ENCODE results near the gene CAV1.

The CAV1 gene

GRCh38 chr7:116530107-116530820 is 5.4 kb downstream of the CAV1 start:
- no peak overlapping the region for H3K27ac Mint-ChIP-seq
- peaks cover 51% of the 10 kb centered on the region for H3K27me3 Mint-ChIP-seq (ENCODE audit: low read depth)
- H3K9me3 Mint-ChIP-seq = no peaks in the 10 kb centered on the region
- H3K4me3 Mint-ChIP-seq = no peak overlapping the region
- no peak for DNase-seq (ENCODE audit: low spot score)
- H3K36me3 Mint-ChIP-seq (ENCODE audit: low read depth) = no peaks in the 10 kb centered on the region
- H3K4me1 Mint-ChIP-seq (ENCODE audit: low read depth) = peaks cover 4% of the 10 kb centered on the region

- H3K4me3 Mint-ChIP-seq = no peak overlapping the region
- DNase-seq (ENCODE audit: low spot score) = no peak
- H3K27me3 Mint-ChIP-seq (ENCODE audit: low read depth) = peaks cover 33% of the 10 kb centered on the region
- H3K4me1 Mint-ChIP-seq (ENCODE audit: low read depth) = no peaks in the 10 kb centered on the region
- H3K27ac Mint-ChIP-seq = no peak overlapping the region
- no peaks in the 10 kb centered on the region for H3K9me3 Mint-ChIP-seq
- H3K36me3 Mint-ChIP-seq (ENCODE audit: low read depth) = no peaks in the 10 kb centered on the region
These were observed 7.4 kb downstream of the CAV1 start for GRCh38 chr7:116532102-116532688.

GRCh38 chr7:116534790-116535189 is 10.0 kb downstream of the CAV1 start:
- Mint-ChIP-seq H3K9me3 (no peaks in the 10 kb centered on the region), H3K27ac (no peak overlapping the region), H3K36me3 (ENCODE audit: low read depth) (no peaks in the 10 kb centered on the region), H3K27me3 (ENCODE audit: low read depth) (peaks cover 18% of the 10 kb centered on the region), H3K4me3 (no peak overlapping the region), H3K4me1 (ENCODE audit: low read depth) (no peaks in the 10 kb centered on the region)
- no peak for DNase-seq (ENCODE audit: low spot score)

GRCh38 chr7:116535416-116535815 is 10.6 kb downstream of the CAV1 start:
- H3K4me3 Mint-ChIP-seq = no peak overlapping the region
- H3K9me3 Mint-ChIP-seq = no peaks in the 10 kb centered on the region
- no peaks in the 10 kb centered on the region for H3K36me3 Mint-ChIP-seq (ENCODE audit: low read depth)
- H3K27me3 Mint-ChIP-seq (ENCODE audit: low read depth) = peaks cover 16% of the 10 kb centered on the region
- no peak for DNase-seq (ENCODE audit: low spot score)
- no peak overlapping the region for H3K27ac Mint-ChIP-seq
- H3K4me1 Mint-ChIP-seq (ENCODE audit: low read depth) = no peaks in the 10 kb centered on the region

GRCh38 chr7:116538138-116538537 is 13.3 kb downstream of the CAV1 start:
- H3K9me3 Mint-ChIP-seq = no peaks in the 10 kb centered on the region
- no peak for DNase-seq (ENCODE audit: low spot score)
- no peak overlapping the region for H3K4me3 Mint-ChIP-seq
- no peak overlapping the region for H3K27ac Mint-ChIP-seq
- no peaks in the 10 kb centered on the region for H3K4me1 Mint-ChIP-seq (ENCODE audit: low read depth)
- no peaks in the 10 kb centered on the region for H3K36me3 Mint-ChIP-seq (ENCODE audit: low read depth)
- H3K27me3 Mint-ChIP-seq (ENCODE audit: low read depth) = peaks cover 7% of the 10 kb centered on the region

- Mint-ChIP-seq H3K9me3 (no peaks in the 10 kb centered on the region), H3K27me3 (ENCODE audit: low read depth) (peaks cover 9% of the 10 kb centered on the region), H3K36me3 (ENCODE audit: low read depth) (no peaks in the 10 kb centered on the region), H3K27ac (no peak overlapping the region), H3K4me3 (no peak overlapping the region), H3K4me1 (ENCODE audit: low read depth) (no peaks in the 10 kb centered on the region)
- no peak for DNase-seq (ENCODE audit: low spot score)
These were observed 15.0 kb downstream of the CAV1 start for GRCh38 chr7:116539879-116540278.

GRCh38 chr7:116540743-116541142 is 15.9 kb downstream of the CAV1 start:
- no peak overlapping the region for H3K27ac Mint-ChIP-seq
- DNase-seq (ENCODE audit: low spot score) = no peak
- H3K4me3 Mint-ChIP-seq = no peak overlapping the region
- H3K27me3 Mint-ChIP-seq (ENCODE audit: low read depth) = peaks cover 11% of the 10 kb centered on the region
- H3K36me3 Mint-ChIP-seq (ENCODE audit: low read depth) = no peaks in the 10 kb centered on the region
- no peaks in the 10 kb centered on the region for H3K4me1 Mint-ChIP-seq (ENCODE audit: low read depth)
- H3K9me3 Mint-ChIP-seq = no peaks in the 10 kb centered on the region

- no peaks in the 10 kb centered on the region for H3K4me1 Mint-ChIP-seq (ENCODE audit: low read depth)
- no peak overlapping the region for H3K4me3 Mint-ChIP-seq
- DNase-seq (ENCODE audit: low spot score) = no peak
- H3K36me3 Mint-ChIP-seq (ENCODE audit: low read depth) = no peaks in the 10 kb centered on the region
- no peaks in the 10 kb centered on the region for H3K9me3 Mint-ChIP-seq
- H3K27me3 Mint-ChIP-seq (ENCODE audit: low read depth) = peaks cover 11% of the 10 kb centered on the region
- H3K27ac Mint-ChIP-seq = no peak overlapping the region
These were observed 17.1 kb downstream of the CAV1 start for GRCh38 chr7:116541951-116542350.

- Mint-ChIP-seq H3K27ac (no peak overlapping the region), H3K27me3 (ENCODE audit: low read depth) (peaks cover 14% of the 10 kb centered on the region), H3K4me1 (ENCODE audit: low read depth) (no peaks in the 10 kb centered on the region), H3K9me3 (no peaks in the 10 kb centered on the region), H3K36me3 (ENCODE audit: low read depth) (no peaks in the 10 kb centered on the region), H3K4me3 (no peak overlapping the region)
- no peak for DNase-seq (ENCODE audit: low spot score)
These were observed 17.8 kb downstream of the CAV1 start for GRCh38 chr7:116542618-116543017.

- Mint-ChIP-seq H3K27ac (no peak overlapping the region), H3K36me3 (ENCODE audit: low read depth) (no peaks in the 10 kb centered on the region), H3K9me3 (no peaks in the 10 kb centered on the region), H3K27me3 (ENCODE audit: low read depth) (peaks cover 13% of the 10 kb centered on the region), H3K4me3 (no peak overlapping the region), H3K4me1 (ENCODE audit: low read depth) (no peaks in the 10 kb centered on the region)
- no peak for DNase-seq (ENCODE audit: low spot score)
These were observed 18.8 kb downstream of the CAV1 start for GRCh38 chr7:116543664-116544063.

- H3K9me3 Mint-ChIP-seq = no peaks in the 10 kb centered on the region
- no peaks in the 10 kb centered on the region for H3K36me3 Mint-ChIP-seq (ENCODE audit: low read depth)
- no peak overlapping the region for H3K4me3 Mint-ChIP-seq
- no peak for DNase-seq (ENCODE audit: low spot score)
- H3K4me1 Mint-ChIP-seq (ENCODE audit: low read depth) = no peaks in the 10 kb centered on the region
- H3K27me3 Mint-ChIP-seq (ENCODE audit: low read depth) = peaks cover 11% of the 10 kb centered on the region
- no peak overlapping the region for H3K27ac Mint-ChIP-seq
These were observed 19.7 kb downstream of the CAV1 start for GRCh38 chr7:116544487-116544886.

GRCh38 chr7:116545411-116545993 is 20.7 kb downstream of the CAV1 start:
- no peak overlapping the region for H3K27ac Mint-ChIP-seq
- no peaks in the 10 kb centered on the region for H3K4me1 Mint-ChIP-seq (ENCODE audit: low read depth)
- no peaks in the 10 kb centered on the region for H3K9me3 Mint-ChIP-seq
- H3K27me3 Mint-ChIP-seq (ENCODE audit: low read depth) = peaks cover 11% of the 10 kb centered on the region
- no peaks in the 10 kb centered on the region for H3K36me3 Mint-ChIP-seq (ENCODE audit: low read depth)
- H3K4me3 Mint-ChIP-seq = no peak overlapping the region
- DNase-seq (ENCODE audit: low spot score) = no peak

GRCh38 chr7:116546054-116546453 is 21.2 kb downstream of the CAV1 start:
- no peak for DNase-seq (ENCODE audit: low spot score)
- Mint-ChIP-seq H3K27ac (no peak overlapping the region), H3K36me3 (ENCODE audit: low read depth) (no peaks in the 10 kb centered on the region), H3K9me3 (no peaks in the 10 kb centered on the region), H3K4me1 (ENCODE audit: low read depth) (no peaks in the 10 kb centered on the region), H3K4me3 (no peak overlapping the region), H3K27me3 (ENCODE audit: low read depth) (peaks cover 10% of the 10 kb centered on the region)

- Mint-ChIP-seq H3K27me3 (ENCODE audit: low read depth) (peaks cover 8% of the 10 kb centered on the region), H3K9me3 (no peaks in the 10 kb centered on the region), H3K36me3 (ENCODE audit: low read depth) (no peaks in the 10 kb centered on the region), H3K4me1 (ENCODE audit: low read depth) (no peaks in the 10 kb centered on the region), H3K4me3 (no peak overlapping the region), H3K27ac (no peak overlapping the region)
- DNase-seq (ENCODE audit: low spot score) = no peak
These were observed 22.1 kb downstream of the CAV1 start for GRCh38 chr7:116546916-116547315.
